GM19023 (cell line): ENCODE measurements around the gene TMEM270.
"Not testable (repeated sequence)": the region's sequence is repeated elsewhere in the genome, so short reads cannot be mapped to it uniquely, and the experiment has no call there.

Experiments used
- ATAC-seq: cut with Tn5 transposase; IDR thresholded peaks from one replicate; pipeline ENCODE4 v1.9.1; 2021; ENCODE audit warnings: mild to moderate bottlenecking, moderate library complexity; ENCODE audit not compliant: unreplicated experiment

TMEM270 gene, protein sequence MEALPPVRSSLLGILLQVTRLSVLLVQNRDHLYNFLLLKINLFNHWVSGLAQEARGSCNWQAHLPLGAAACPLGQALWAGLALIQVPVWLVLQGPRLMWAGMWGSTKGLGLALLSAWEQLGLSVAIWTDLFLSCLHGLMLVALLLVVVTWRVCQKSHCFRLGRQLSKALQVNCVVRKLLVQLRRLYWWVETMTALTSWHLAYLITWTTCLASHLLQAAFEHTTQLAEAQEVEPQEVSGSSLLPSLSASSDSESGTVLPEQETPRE

DNA sequence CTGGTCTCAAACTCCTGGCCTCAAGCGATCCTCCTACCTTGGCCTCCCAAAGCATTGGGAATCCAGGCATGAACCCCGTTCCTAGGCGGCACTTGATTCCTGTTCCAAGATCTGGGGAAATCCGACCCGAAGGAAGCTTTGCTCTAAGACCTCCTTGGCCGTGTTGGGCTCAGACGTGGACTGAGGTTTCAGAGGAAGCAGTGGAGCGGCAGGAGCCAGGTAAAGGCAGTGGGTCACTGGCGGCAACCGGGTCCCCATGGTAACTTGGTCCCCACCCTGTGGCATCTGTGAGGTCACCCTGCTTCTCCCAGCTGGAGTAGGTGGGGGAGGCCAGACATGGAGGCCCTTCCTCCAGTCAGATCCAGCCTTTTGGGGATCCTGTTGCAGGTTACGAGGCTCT lies at the start of gene TMEM270:
TSS of gene TMEM270 (plus strand) at position 301 of the 400 bp plus-strand sequence. CDS start at position 337, 36 bp downstream.
- ATAC-seq = no peak

DNA sequence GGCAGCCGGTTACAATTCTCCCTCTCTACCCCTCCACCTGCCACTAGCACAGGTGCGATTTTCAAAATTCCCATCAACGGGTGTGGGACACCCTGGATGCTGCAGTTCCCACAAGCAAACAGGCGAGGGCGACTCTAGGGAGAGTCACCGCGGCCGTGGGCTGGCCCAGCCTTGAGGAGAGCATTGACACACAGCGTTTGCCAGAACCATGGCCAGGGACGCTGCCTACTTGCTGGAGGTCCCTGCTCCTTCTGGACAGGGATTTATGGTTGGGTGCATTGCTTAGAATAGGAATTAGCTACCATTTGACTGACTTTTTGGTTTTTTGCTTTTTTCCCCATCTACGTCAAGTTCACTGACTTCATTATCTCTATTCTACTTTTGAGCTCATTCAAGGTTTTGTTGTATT lies 49.2 kb upstream of the TMEM270 start:
- ATAC-seq = no peak

DNA sequence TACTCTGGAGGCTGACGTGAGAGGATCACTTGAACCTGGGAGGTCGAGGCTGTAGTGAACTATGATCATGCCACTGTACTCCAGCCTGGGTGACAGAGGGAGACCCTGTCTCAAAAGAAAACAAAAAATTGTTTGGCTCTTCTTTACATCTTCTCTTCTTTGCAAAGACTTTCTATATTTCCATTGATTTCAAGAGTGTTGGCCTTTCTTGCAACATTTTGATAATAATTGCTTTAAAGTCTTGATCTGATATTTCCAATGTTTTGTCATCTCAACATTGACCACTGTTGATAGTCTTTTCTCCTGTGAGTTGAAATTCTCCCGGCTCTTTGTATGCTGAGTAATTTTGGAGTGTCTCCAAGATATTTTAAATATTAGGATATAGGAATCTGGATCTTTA lies 48.0 kb upstream of the TMEM270 start:
- ATAC-seq = no peak

DNA sequence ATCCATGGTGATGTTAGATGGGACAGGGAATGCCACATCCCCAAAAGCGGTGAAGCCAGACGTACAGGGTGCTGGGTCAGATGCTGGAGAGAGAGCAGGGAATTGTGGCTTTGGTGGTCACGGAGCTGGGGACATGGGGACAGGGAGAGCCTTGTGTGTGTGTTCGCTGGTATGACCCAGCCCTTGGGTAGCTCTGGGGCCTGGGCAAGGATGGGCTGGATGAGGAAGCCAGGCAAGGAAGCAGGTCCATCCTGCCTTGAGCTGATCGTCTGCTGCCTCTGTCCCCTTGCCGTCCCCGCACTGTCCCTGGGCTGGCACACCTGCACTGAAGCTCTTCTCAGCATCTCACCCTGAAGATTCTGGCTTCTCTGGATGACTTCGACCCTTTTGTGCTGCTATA lies 45.5 kb upstream of the TMEM270 start:
- no peak for ATAC-seq

DNA sequence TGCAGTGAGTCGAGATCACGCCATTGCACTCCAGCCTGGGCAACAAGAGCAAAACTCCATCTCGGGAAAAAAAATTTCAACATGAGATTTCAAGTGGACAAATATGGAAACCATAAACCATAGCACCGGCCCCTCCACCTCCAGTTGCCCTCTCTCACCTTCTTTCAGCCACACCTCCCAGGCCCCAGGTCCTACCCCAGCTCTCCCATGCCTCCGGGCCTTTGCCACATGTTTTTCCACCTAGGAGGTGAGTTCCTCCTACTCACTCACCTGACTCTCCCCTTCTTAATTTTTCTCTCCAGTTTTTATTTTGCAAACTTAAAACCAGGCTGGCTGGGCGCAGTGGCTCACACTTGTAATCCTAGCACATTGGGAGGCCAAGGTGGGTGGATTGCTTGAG lies 43.8 kb upstream of the TMEM270 start:
- no peak for ATAC-seq

DNA sequence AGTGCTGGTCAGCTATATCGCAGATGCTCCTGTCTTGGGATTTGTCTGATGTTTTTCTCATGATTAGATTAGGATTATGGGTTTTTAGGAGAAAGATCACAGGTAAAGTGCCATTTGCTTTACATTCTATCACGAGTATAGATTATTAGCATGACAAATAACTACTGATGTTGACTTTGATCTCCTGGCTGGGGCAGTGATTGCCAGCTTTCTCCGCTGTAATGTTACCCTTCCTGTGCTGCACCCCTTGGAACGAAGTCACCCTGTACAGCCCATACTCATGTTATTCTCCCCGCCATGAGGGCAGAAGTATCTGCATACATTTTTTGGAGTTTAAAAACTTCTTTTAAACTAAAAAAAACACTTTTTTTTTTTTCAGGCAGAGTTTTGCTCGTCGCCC lies 40.9 kb upstream of the TMEM270 start:
- ATAC-seq = no peak

DNA sequence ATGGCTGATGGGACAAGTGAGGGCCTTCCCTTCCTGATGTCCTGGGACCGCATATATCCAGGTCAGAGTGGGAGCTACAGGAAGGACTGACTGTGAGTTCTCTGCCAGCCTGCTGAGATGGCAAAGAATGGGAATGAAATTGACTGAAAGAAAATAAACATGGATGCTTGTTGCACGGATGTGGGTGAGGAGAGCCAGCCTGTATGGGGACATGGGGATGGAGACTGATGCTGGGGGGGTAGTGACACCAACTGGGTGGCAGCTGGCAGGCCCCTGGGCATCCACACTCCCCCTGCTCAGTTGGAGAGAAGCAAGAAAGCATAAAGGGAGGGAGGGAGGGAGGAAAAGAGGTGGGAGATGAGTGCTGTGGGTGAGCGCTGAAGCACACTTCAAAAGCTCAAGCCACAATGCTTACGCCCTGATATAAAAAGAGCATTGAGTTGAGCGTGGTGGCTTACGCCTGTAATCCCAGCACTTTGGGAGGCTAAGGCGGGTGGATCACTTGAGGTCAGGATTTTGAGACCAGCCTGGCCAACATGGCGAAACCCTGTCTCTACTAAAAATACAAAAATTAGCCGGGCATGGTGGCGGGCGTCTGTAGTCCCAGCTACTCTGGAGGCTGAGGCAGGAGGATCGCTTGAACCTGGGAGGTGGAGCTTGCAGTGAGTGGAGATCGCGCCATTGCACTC lies 39.2 kb upstream of the TMEM270 start:
- ATAC-seq = not testable (repeated sequence)

DNA sequence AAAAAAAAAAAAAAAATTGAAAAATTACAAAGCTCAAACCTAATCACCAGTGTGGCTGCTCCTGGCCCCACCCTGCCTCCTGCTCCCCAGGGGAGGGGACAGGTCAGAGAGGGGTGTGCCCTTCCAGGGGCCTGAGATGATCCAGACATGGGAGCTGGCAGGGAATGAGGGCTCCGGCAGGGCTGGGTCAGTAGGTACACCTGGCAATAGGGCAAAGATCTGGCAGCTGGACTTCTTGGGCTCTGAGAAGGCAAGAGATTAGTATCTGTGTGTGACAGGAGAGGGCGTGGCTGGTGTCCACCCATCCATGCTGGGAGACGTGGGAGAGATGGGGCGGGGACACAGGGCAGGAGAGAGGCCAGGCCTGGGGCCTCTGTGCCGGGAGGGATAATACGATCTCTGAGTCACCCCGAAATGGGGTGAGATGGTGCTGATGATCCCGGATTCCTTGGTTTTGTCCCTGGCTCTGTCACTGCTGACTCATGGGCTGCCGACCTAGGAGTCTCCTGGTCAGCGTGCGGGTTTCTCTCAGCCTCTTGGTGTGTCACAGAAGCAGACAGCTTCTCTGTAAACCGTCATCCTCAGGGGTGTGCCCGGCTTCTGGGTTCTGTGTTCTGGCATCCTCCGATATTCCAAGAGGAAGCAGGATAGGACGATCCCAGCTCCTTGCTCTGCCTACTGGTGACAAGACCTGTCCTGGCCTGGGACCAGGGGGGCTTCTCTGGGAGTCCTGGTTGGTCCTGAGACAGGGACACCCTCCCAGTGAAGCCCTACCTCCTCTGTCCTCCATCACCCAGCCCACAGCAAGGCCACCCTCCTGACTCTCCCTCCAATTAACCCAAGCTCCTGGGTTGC lies 38.4 kb upstream of the TMEM270 start:
- ATAC-seq = no peak

DNA sequence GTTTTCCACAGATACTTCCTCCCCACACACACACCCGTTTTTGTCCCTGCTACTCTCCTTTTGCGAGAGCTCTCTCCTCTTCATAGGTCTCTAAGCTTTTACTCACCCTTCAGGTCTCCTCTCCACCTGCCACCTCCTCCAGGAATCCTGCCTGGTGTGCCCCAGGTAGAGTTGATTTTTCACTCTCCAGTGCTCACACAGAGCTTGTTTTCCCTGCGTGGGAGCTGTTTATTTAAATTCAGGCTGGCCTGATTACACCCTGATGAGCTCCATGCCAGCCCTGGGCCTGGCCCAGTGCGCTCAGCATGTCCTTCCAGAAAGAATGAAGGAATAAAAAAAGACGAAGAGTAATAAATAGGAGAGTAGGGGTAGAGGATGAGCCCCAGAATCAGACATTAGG lies 37.7 kb upstream of the TMEM270 start:
- no peak for ATAC-seq

DNA sequence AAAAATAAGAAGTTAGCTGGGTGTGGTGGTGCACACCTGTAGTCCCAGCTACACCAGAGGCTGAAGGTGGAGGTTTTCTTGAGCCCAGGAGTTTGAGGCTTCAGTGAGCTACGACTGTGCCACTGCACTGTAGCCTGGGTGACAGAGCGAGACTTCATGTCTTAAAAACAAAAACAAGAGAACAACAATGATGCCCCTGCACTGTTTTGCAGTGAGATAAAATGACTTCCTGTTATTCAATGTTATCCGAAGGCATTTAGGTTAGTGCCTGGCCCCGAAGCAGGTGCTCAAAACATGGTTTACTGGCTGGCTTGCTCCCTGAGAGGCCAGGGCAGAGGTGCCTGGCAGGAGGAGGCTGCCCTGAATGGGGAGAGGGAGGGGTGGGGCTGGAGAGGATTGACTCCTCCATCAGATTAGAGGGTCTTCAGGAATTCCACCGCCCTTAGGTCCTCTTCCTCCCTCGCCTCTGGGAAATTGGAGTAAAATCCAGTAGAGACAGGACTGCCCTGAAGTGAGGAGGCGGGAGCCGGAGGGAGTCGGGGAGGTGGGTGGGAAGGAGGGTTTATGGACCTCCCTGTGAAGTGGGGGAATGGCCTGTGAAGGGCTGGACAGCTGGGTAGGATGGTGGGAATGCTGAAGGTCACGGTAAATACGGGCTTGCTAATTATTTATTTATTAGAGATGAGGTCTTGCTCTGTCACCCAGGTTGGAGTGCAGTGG lies 36.9 kb upstream of the TMEM270 start:
- no peak for ATAC-seq

DNA sequence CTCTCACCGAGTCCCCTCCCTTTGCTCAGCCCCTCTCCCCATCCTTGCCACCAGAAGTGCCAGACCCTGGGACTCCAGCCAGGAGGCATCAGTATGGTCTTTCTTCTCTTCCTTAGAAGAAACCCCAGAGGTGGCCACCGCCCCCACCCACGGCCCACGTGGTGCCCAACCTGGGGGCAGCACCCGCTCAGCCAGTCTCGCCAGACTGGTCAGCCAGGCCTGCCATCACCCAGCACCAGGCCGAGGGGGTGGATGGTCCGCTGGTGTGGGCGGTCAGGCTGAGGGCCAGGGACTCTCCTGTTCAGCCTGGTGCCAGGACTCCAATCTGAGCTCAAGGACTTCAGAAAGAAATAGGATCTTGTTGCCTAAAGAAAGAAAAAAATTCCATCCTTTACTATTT lies 36.0 kb upstream of the TMEM270 start:
- no peak for ATAC-seq

DNA sequence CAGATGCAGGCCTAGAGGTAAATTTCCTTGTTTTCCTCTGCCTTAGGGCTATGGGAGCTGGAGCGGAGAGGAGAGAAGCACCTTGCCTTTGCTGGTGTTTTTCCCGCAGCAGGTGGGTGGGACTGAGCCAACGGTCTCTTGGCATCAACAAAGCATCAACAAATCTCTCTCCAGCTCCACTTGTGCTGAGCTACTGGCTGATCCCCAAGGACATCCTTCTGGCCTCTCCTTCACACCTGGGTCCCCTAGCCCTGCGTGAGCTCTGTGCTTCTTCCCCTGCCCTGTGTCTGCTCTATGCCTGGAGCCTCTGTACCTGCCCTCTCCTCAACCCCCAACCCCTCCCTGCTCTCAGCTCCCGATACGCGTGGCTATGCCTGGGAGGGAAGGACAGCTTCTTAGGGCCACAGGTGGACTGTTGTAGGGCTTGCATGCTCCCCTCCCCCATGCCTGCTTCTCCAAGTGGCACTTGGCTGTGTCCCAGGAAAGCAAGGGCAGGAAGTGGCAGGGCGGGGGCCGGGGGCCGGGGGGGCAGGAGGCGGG lies 33.3 kb upstream of the TMEM270 start:
- no peak for ATAC-seq

DNA sequence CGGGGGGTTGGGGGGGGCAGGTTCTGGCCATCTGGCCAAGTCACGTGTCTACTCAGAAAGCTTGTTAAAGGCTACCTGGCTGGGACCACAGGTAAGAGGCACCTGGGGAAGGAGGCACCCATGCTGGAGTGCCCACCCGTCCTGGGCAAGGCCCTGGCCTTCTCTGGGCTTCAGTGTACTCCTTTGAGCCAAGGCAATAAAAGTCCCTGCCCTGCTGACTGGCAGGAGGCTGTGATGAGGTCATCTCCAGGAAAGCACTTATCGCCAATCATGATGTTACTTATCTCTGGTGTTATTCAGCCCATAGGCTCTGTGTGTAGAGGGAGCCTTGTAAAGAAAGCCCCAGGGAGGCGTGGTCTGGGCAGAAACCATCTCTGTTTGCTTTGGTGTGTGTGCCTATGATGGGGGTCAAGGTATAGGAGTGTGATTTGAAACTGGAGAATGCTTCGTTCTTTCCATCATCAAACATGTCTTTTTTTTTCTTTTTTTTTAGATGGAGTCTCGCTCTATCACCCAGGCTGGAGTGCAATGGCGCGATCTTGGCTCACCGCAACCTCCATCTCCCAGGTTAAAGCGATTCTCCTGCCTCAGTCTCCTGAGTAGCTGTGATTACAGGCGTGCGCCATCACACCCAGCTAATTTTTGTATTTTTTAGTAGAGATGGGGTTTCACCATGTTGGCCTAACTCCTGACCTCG lies 32.7 kb upstream of the TMEM270 start:
- no peak for ATAC-seq

DNA sequence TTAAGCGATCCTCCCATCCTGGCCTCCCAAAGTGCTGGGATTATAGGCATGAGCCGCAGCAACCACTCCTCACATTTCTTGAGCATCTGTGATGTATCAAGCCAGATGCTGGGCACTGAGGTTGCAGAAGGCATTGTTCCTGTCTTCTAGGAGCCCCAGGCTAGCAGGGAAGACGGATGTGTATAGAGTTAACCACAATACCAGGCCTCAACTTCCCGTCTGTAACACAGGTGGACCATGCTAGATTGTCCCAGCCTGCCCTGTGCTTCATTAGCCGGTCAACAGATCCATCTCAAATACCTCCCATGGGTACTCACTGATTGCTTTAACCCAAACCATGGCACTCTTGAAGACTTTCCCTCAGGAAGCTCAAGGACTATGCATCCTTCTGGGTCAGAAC lies 32.0 kb upstream of the TMEM270 start:
- ATAC-seq = no peak

DNA sequence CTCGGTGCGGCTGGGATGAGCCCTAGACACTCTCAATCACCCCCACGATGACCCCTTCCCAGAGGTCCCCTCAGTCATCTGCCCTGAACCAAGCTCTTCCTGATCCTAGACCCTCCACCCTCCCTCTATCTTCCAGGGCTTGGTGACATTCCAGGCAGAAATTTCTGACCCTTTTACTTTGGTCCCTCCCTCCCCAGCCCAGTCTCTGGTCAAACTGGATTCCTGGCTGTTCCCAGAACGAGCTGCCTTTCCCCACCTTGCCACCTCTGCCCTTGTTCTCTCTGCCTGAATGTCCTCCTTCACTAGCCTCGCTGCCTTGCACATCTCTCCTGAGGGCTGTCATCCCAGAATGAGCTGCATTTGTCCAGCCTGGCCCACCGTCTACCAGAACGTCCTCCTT lies 31.5 kb upstream of the TMEM270 start:
- no peak for ATAC-seq

DNA sequence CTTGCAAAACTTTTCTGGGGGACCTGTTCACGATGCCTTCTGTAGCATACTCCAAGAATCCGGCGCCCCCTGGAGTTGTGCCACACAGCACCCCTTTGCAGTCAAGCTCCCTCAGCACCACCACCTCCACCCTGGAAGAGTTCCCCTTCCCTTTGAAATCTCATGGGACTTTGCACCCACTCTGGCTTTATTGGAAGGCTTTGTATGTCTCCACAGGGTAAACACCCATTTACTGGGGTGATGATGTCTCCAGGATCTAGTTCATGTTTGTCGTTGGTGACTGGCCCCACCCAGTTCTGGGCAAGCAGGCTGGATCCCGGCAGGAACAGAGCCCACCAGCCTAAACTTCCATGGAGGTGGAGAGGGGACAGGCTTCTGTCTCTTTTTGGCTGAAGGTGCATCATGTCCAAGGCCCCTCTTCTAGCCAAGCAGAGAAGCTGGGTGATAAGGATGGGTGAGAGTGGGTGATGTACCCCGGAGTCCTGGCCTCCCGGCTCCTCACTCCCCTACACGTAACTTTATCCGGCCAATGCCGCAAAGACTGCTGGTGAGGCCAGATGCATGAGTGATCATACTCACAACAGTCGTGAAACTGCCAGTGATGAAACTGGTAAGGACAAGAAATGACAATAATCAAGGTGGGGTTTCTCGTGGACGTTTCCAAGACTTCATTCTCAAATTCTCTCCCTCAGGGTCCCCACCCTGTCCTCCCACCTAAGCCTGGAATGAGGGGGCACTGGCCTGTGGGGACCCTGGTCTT lies 30.9 kb upstream of the TMEM270 start:
- ATAC-seq = no peak

DNA sequence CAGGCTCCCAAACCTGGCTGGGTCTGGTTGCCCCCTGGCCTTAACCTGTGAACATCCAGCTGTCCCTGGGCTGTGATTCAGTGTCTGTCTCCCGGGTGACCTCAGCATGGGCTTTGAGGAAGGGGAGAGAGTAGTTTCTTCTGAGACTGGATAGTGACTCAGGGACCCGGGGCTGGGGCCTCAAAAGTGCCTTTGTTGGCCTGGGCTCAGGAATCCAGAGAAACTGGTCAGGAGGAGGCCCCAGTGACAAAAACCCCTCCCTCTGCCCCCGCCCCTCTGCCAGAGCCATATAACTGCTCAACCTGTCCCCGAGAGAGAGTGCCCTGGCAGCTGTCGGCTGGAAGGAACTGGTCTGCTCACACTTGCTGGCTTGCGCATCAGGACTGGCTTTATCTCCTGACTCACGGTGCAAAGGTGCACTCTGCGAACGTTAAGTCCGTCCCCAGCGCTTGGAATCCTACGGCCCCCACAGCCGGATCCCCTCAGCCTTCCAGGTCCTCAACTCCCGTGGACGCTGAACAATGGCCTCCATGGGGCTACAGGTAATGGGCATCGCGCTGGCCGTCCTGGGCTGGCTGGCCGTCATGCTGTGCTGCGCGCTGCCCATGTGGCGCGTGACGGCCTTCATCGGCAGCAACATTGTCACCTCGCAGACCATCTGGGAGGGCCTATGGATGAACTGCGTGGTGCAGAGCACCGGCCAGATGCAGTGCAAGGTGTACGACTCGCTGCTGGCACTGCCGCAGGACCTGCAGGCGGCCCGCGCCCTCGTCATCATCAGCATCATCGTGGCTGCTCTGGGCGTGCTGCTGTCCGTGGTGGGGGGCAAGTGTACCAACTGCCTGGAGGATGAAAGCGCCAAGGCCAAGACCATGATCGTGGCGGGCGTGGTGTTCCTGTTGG lies 30.0 kb upstream of the TMEM270 start, which contains the start of gene CLDN4:
TSS of gene CLDN4 (plus strand) at position 316 of the 903 bp plus-strand sequence. CDS start at position 522, 206 bp downstream.
- no peak for ATAC-seq

DNA sequence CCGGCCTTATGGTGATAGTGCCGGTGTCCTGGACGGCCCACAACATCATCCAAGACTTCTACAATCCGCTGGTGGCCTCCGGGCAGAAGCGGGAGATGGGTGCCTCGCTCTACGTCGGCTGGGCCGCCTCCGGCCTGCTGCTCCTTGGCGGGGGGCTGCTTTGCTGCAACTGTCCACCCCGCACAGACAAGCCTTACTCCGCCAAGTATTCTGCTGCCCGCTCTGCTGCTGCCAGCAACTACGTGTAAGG lies 29.4 kb upstream of the TMEM270 start:
- ATAC-seq = no peak
